ENCODE results near the gene GTPBP4. TPM values are rescaled to one million over a fixed set of nuclear protein-coding genes. Genes with fewer than 3 reads are reported as not detected.
"Not testable (repeated sequence)": the region's sequence is repeated elsewhere in the genome, so short reads cannot be mapped to it uniquely, and the experiment has no call there.

The GTPBP4 gene
- total RNA-seq, 1 experiment from 2014 or later, result 71.4 TPM

DNA sequence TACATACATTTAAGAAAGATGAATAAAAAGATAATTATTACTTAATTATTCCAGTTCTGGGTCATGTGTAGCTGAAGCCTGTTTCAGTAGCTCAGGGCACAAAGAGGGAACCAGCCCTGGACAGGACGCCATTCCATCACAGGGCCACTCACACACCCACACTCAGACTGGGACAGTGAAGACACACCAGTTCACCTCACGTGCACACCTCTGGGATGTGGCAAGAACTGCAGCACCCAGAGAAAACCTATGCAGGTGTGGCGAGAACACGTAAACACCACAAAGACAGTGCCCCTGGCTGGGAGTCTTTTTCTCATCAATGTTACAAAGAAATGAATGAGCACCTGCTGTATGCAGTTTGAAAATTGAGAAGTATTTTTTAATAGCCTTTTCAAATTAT lies 62.3 kb downstream of the GTPBP4 start:
- no peak for DNase-seq (ENCODE audit: extremely low read depth, low read depth)

- DNase-seq (ENCODE audit: extremely low read depth, low read depth), result no peak
These were observed 66.5 kb downstream of the GTPBP4 start for GRCh38 chr10:1054684-1055083.

DNA sequence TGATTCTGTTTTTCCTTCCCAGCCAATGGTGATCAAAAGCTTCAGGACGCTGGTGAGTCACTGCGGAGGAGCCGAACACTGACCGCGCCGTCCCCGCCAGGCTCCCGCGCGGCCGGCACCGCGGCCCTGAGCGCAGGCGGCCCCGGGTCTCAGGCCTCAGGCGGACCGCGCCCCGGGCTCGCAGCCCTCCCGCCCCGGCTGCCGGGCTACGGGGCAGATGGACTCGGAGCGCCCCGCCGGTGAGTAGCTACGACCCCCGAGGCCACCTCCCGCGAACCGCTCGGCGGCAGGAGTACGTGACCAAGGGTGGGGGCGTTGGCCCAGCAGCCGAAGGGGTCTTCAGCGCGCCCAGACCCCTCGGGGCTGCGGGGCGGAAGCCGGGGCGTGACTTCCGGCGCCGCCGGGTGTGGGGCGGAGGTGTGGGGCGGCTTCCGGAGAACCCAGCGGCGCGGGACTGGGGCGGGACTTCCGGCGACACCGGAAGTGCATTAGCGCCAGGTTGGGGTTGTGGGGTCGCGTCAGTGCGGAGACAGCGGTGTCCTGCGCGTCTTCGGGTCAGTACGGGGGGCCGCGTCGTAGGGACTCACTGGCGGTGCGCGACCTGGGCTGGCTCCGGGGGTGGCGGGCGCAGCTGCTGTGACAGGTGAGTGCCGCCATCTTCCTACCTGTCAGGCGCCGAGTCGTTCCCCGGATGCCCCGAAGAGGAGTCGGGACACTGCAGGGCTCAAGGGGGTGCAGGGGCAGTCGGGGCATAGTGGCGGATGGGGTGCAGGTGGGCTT lies 68.3 kb downstream of the GTPBP4 start, which contains the start of gene WDR37:
WDR37 (plus strand) TSS at position 60 of the 780 bp plus-strand sequence. CDS start 15,771 bp downstream, outside the sequence.
- DNase-seq (ENCODE audit: extremely low read depth, low read depth), result peak; percentile 41

- no peak for DNase-seq (ENCODE audit: extremely low read depth, low read depth)
These were observed 68.9 kb downstream of the GTPBP4 start for GRCh38 chr10:1057106-1057657.

GRCh38 chr10:1058017-1058416 lies 69.8 kb downstream of the GTPBP4 start:
- DNase-seq (ENCODE audit: extremely low read depth, low read depth), result no peak

DNA sequence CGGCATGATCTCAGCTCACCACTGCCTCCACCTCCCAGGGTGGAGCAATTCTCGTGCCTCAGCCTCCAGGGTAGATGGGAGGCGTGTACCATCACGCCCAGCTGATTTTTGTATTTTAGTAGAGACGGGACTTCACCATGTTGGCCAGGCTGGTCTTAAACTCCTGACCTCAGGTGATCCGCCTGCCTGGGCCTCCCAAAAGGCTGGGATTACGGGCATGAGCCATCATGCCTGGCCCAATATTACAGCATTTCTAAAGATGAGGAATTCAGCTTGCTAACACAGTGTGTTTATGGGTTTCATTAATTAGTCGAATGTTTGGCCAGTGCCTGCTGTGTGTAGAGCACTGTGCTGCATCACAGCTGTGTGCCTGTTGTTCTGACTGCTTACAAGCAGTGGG lies 71.7 kb downstream of the GTPBP4 start:
- DNase-seq (ENCODE audit: extremely low read depth, low read depth), result no peak

DNA sequence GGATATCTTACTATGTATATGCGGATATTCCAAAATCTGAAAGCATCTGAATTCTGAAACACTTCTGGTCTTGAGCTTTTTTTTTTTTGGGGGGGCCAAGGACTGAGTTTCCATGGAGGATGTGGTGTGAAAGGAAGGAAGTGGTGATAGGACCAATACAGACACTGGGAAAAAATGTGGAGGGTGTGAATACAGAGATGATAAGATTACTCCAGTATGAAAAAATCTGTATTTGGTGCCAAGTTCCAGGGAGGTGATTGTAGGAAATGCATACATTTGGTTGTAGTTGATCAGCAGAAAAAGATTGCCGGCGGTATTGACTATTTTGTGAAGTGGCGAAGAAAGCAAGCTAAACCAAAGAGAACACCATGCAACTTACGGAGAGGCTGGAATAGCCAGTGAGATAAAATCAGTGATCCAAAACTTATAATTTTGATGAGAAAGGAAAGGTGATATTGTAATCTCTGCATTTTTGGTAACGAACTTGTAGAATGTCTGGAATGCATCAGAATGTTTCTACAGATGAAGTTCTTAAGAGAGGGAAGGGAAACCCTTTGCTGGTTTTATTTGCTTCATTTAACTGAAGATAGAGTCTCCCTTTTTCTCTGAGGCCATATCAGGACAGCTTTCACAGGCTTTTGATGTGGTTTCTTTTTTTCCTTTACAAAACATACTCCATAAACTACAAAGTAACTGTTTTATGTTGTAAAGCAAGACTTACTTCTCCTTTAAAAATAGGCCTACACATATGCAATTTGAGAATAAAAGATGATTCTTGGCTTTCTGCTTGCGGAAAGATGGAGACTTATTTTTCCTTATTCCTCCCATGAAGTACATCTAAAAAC lies 73.9 kb downstream of the GTPBP4 start:
- DNase-seq (ENCODE audit: extremely low read depth, low read depth), result no peak

DNA sequence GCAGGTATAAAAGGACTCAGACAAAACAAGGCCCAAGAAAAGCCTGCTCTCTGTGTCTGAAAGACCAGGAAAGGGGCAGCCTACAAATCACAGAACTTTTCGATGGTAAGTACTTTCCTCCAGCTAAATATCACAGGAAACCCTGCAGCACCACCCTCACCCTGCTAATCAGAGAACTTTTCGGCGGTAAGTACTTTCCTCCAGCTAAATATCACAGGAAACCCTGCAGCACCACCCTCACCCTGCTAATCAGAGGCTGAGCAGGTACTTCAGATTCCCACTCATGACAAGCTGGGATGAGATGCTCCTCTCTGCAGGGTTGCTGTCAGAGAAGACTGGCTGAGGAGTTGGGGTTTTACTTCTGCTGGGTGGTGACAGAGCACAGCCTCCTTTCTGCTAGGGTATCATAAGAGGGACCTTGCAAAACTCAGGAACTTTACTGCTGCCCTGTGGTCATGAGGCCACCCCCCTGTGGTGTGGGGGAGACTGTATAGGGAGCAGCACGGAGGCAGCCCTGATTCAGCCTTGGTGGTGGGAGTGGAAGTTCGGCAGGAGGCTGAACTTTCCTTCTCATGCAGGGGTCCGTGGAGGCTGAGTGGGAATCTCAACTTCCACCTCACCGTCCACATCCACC lies 75.1 kb downstream of the GTPBP4 start:
- no peak for DNase-seq (ENCODE audit: extremely low read depth, low read depth)

DNA sequence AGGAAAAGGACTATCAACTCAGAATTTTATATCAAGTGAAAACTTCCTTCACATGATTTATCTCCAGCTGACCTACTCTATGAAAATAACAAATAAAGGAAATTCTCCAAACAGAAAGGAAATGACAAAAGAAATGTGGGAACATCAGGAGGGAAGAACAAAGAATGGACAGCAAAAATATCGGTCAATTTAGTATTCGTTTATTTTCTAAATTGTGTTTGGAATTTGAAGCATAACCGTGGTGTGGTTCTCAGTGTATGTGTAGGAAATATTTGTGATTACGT lies 76.7 kb downstream of the GTPBP4 start:
- DNase-seq (ENCODE audit: extremely low read depth, low read depth), result no peak

- DNase-seq (ENCODE audit: extremely low read depth, low read depth), result not testable (repeated sequence)
These were observed 78.5 kb downstream of the GTPBP4 start for GRCh38 chr10:1066734-1067133.

DNA sequence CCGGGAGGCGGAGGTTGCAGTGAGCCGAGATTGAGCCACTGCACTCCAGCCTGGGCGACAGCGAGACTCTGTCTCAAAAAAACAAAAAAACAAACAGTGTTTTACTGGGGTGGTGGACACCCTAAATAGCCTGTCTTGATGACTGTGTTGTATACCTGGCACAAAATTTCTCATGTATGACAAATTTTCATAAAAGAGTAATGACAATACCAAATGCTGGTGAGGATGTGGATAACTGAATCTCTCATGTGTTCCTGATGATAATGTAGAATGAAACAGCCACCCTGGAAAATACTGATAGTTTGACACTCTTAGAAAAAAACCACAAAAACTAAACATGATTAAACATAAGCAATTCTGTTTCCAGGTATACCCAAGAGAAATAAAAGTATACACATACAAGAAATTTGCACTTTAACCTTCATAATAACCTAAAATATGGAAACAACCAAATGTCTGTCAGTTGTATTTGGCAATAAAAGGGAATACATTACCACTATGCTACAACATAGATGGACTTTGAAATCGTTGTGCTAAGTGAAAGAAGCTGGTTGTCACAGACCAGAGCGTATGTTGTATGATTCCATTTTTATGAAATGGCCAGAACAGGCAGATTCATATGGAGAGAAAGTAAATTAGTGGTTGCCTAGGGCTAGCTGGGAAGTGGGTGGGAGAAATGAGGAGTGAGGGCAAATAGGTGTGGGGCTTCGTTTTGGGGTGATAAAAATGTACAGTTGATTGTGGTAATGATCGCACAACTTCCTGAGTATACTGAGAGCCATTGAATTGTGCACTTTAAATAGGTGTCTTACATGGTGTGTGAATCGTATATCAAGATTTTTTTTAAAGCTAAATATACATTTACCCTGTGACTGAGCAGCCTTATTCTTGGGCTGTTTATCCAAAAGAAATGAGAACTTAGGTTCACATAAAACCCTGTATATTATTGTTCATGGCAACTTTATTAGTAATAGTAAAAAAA lies 80.4 kb downstream of the GTPBP4 start:
- DNase-seq (ENCODE audit: extremely low read depth, low read depth), result no peak

Other genes starting within 250 kb of the GTPBP4 start
- gene LARP4B, start 56.7 kb upstream of the GTPBP4 start, total RNA-seq (2014; rRNA removed; shearing (Covaris generic)), result 28.1 and 31.1 TPM in 2 replicates
- gene IDI2, start 37.4 kb downstream of the GTPBP4 start, total RNA-seq (2014; rRNA removed; shearing (Covaris generic)), result not detected in 2 replicates
- 23.9 and 28.3 TPM in 2 replicates for gene IDI1, start 60.7 kb downstream of the GTPBP4 start, total RNA-seq (2014; rRNA removed; shearing (Covaris generic))
- gene WDR37, start 68.0 kb downstream of the GTPBP4 start, total RNA-seq (2014; rRNA removed; shearing (Covaris generic)), result 2.7 and 4.2 TPM in 2 replicates